ENCODE data around the gene ASB8.
"Not testable (repeated sequence)": the region's sequence is repeated elsewhere in the genome, so short reads cannot be mapped to it uniquely, and the experiment has no call there.

The ASB8 gene

GRCh38 chr12:48183091-48183875, 26.0 kb upstream of the ASB8 start, which contains the start of gene CCDC184:
Gene CCDC184 (plus strand): TSS chr12:48183644. CDS start chr12:48184123, 479 bp downstream.
- DNase-seq (ENCODE audit: low read depth in 1 of 2, low spot score in 1 of 2), result peak; percentile 44 to 69

GRCh38 chr12:48182631-48183030, 25.3 kb upstream of the ASB8 start:
- no peak for DNase-seq (ENCODE audit: low read depth in 1 of 2, low spot score in 1 of 2)

- no peak for DNase-seq (ENCODE audit: low read depth in 1 of 2, low spot score in 1 of 2)
Measured at GRCh38 chr12:48180857-48181495, 23.7 kb upstream of the ASB8 start.

- DNase-seq (ENCODE audit: low read depth in 1 of 2, low spot score in 1 of 2), result no peak
Measured at GRCh38 chr12:48180424-48180823, 23.1 kb upstream of the ASB8 start.

- DNase-seq (ENCODE audit: low read depth in 1 of 2, low spot score in 1 of 2), result no peak
Measured at GRCh38 chr12:48179466-48179865, 22.2 kb upstream of the ASB8 start.

GRCh38 chr12:48177982-48178381, 20.7 kb upstream of the ASB8 start:
- no peak for DNase-seq (ENCODE audit: low read depth in 1 of 2, low spot score in 1 of 2)

- DNase-seq (ENCODE audit: low read depth in 1 of 2, low spot score in 1 of 2), result no peak
Measured at GRCh38 chr12:48176417-48176751, 19.1 kb upstream of the ASB8 start.

- DNase-seq (ENCODE audit: low read depth in 1 of 2, low spot score in 1 of 2), result no peak
Measured at GRCh38 chr12:48175613-48176416, 18.5 kb upstream of the ASB8 start.

- DNase-seq (ENCODE audit: low read depth in 1 of 2, low spot score in 1 of 2), result no peak
Measured at GRCh38 chr12:48169011-48169410, 11.7 kb upstream of the ASB8 start.

- DNase-seq (ENCODE audit: low read depth in 1 of 2, low spot score in 1 of 2), result peak in 1 of 2 donors; percentile 44
Measured at GRCh38 chr12:48165089-48165981, 8.0 kb upstream of the ASB8 start.

GRCh38 chr12:48164451-48164850, 7.1 kb upstream of the ASB8 start:
- no peak for DNase-seq (ENCODE audit: low read depth in 1 of 2, low spot score in 1 of 2)

- no peak for DNase-seq (ENCODE audit: low read depth in 1 of 2, low spot score in 1 of 2)
Measured at GRCh38 chr12:48163150-48163747, 5.9 kb upstream of the ASB8 start.

GRCh38 chr12:48160807-48161206, 3.5 kb upstream of the ASB8 start:
- no peak for DNase-seq (ENCODE audit: low read depth in 1 of 2, low spot score in 1 of 2)

- no peak for DNase-seq (ENCODE audit: low read depth in 1 of 2, low spot score in 1 of 2)
Measured at GRCh38 chr12:48160046-48160445, 2.7 kb upstream of the ASB8 start.

GRCh38 chr12:48157889-48158370, 615 bp upstream of the ASB8 start:
- no peak for DNase-seq (ENCODE audit: low read depth in 1 of 2, low spot score in 1 of 2)

GRCh38 chr12:48156652-48157017, 680 bp downstream of the ASB8 start:
- no peak for DNase-seq (ENCODE audit: low read depth in 1 of 2, low spot score in 1 of 2)

- DNase-seq (ENCODE audit: low read depth in 1 of 2, low spot score in 1 of 2), result not testable (repeated sequence)
Measured at GRCh38 chr12:48155786-48156185, 1.5 kb downstream of the ASB8 start.

- no peak for DNase-seq (ENCODE audit: low read depth in 1 of 2, low spot score in 1 of 2)
Measured at GRCh38 chr12:48151103-48151771, 6.1 kb downstream of the ASB8 start.

GRCh38 chr12:48145981-48146380, 11.3 kb downstream of the ASB8 start:
- no peak for DNase-seq (ENCODE audit: low read depth in 1 of 2, low spot score in 1 of 2)

GRCh38 chr12:48143898-48144297, 13.4 kb downstream of the ASB8 start:
- DNase-seq (ENCODE audit: low read depth in 1 of 2, low spot score in 1 of 2), result no peak

All from activated CD4-positive, alpha-beta T cell treated with anti-CD3 and anti-CD28 coated beads, Interleukin-2, amount 50 U/mL, for 24 hours (primary cell).